Transverse colon (tissue), 4 donors: ENCODE data around the gene ZNF768. TPM values are rescaled to one million over a fixed set of nuclear protein-coding genes. Genes with fewer than 3 reads are reported as not detected.

Experiments
- DNase-seq: peaks from one replicate; pipeline ENCODE4 v3.0.0-alpha.2; 2019
- H3K27ac ChIP-seq, 4 donors: fragments of 200-600 bp; sonication (generic); 2 replicates each; pipeline ENCODE4 v1.5.1; 2016 to 2018; ENCODE audit warnings: inconsistent platforms in 4 of 4
- H3K27me3 ChIP-seq: fragments of 200-600 bp; sonication (generic); 2 replicates; pipeline ENCODE4 v1.5.1; 2017; ENCODE audit warnings: inconsistent platforms
- H3K36me3 ChIP-seq, 4 donors: fragments of 200-600 bp; sonication (generic); 2 replicates each; pipeline ENCODE4 v1.5.1; 2017 to 2019; ENCODE audit warnings: inconsistent platforms in 4 of 4
- H3K4me1 ChIP-seq, 4 donors: fragments of 200-600 bp; sonication (generic); 2 replicates each; pipeline ENCODE4 v1.5.1; 2017 to 2020; ENCODE audit warnings: inconsistent platforms in 4 of 4
- H3K4me3 ChIP-seq, 4 donors: fragments of 200-600 bp; sonication (generic); 1 replicate in 1 of 4; 2 replicates in 3 of 4; pipeline versions ENCODE4 v1.5.1 to v1.6.1; 2017 to 2019; ENCODE audit warnings: inconsistent platforms in 4 of 4
- H3K9me3 ChIP-seq, 2 donors: fragments of 200-600 bp; sonication (generic); 2 replicates each; pipeline ENCODE4 v1.5.1; 2017 to 2019; ENCODE audit warnings: inconsistent platforms in 2 of 2
- CTCF ChIP-seq, 5 experiments: fragments of 200-600 bp in 3 of 5; fragments of 450-650 bp in 2 of 5; sonication (generic) in 3 of 5; IDR thresholded peaks; 1 replicate in 2 of 5; 2 replicates in 3 of 5; pipeline ENCODE4 v1.5.1; 2016 to 2017; ENCODE audit warnings: antibody characterized with exemption in 5 of 5, inconsistent platforms in 3 of 5, mild to moderate bottlenecking in 2 of 5, moderate library complexity in 1 of 5
- EP300 ChIP-seq: sonication (generic); formaldehyde crosslinking; IDR thresholded peaks from one replicate; pipeline ENCODE4 v1.6.1; 2017; ENCODE audit warnings: antibody characterized with exemption, low read depth
- POLR2A ChIP-seq: fragments of 450-650 bp; IDR thresholded peaks from one replicate; pipeline ENCODE4 v1.6.1; 2016; ENCODE audit warnings: antibody characterized with exemption, mild to moderate bottlenecking, moderate library complexity
- POLR2AphosphoS5 ChIP-seq, 3 donors: sonication (generic); formaldehyde crosslinking; IDR thresholded peaks; one replicate each; pipeline ENCODE4 v1.6.1; 2016; ENCODE audit warnings: antibody characterized with exemption in 3 of 3
- WGBS, 2 donors: methylation state at CpG; one replicate each; pipeline ENCODE4 v1.1.5; 2018; ENCODE audit warnings: low coverage in 1 of 2; 5-methylcytosine and 5-hydroxymethylcytosine counted together
- in situ Hi-C, 4 donors: fragments of 200-750 bp; cut with MboI; loops; one replicate each; pipeline versions ENCODE4 v1.15.0 to v1.15.1; 2017; ENCODE audit warnings: low sequenced_read_pairs in 3 of 4, low pct_ligation_motif_present in 1 of 4, low pct_unique_long_range_greater_than_20kb in 1 of 4
- intact Hi-C: fragments of 100-400 bp; cut with DNase I; formaldehyde crosslinking; loops from one replicate; pipeline ENCODE4 v1.15.1; 2023; ENCODE audit warnings: low total_unique reads
- total RNA-seq, 4 donors: library from RNA; depleted of rRNA; stranded (reverse); fragments of >200 nt; gene quantifications; one replicate each; pipeline ENCODE4 v1.1.0, GENCODE V29; 2016

The ZNF768 gene
- total RNA-seq, 4 donors from 2014 or later = 54.7 to 116 (median 74.9) TPM

DNA sequence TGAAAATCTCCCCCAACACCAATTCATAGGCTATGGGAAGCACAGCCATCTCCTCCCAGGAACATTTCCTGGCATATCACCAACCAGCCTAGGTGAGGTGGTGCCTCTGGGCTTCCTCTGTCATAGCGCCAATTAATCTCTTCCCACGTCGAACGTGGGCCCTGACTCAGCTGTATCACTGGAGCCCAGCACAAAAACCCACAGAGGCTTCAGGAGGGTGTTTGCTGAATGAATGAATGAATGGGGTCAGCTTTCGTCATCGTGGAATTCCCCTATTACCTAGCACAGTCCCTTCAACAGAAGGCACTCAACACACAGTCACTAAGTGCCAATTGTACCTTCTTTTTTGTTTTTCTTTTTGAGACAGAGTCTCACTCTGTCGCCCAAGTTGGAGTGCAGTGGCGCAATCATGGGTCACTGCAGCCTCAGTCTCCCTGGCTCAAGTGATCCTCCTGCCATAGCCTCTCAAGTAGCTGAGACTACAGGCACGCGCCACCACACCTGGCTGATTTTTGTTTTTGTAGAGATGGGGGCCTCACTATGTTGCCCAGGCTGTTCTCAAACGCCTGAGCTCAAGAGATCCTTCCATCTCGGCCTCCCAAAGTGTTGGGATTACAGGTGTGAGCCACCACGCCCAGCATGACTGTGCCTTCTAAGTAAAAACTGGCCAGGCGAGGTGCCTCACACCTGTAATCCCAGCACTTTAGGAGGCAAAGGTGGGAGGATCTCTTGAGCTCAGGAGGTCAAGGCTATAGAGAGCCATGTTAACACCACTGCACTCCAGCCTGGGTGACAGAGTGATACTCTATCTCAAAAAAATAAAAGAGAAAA lies 41.0 kb upstream of the ZNF768 start:
- Histone ChIP-seq H3K4me1 (peaks cover 8 to 28% (median 20%) of the 10 kb centered on the region in 4 donors), H3K36me3 (no peaks in the 10 kb centered on the region), H3K9me3 (no peaks in the 10 kb centered on the region), H3K27me3 (no peaks in the 10 kb centered on the region), H3K4me3 (no peak overlapping the region), H3K27ac (peak overlapping the region; percentile 29 to 69 (median 38))
- TF ChIP-seq EP300 = no peak
- no peak for TF ChIP-seq CTCF (IDR thresholded peaks at IDR 0.05)
- intact Hi-C loops = no loop called here
- WGBS, 2 donors = 68 to 76% methylated on average over 5 to 14 of the region's 14 CpGs
- no peak for DNase-seq
- in situ Hi-C loops = loop anchor here in 1 of 4 donors (25.0 kb wide), 1 partner anchor 130 kb away; the partner anchor contains the start of genes DCTPP1 and SEPHS2

DNA sequence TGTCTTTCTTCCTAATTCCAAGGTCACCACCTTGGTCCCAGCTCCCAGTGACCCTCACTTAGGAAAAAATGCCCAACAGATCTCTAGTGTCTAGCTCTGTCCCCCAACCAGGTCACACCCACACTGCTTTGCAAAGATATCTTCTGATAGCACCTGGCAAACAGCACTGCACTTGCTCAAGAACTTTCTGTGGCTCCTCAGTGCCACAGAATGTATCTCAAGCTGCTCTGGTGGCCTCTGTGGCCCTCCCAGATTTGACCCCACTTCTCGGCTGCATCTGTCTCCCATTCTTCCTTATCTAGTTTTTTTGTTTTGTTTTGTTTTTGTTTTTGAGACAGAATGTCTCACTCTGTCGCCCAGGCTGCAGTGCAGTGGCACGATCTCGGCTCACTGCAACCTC lies 40.2 kb upstream of the ZNF768 start:
- DNase-seq = no peak
- WGBS, 2 donors = 88 to 89% methylated on average over 1 to 4 of the region's 4 CpGs
- H3K9me3 ChIP-seq = no peaks in the 10 kb centered on the region

GRCh38 chr16:30565984-30566383 lies 39.6 kb upstream of the ZNF768 start:
- in situ Hi-C loops = loop anchor here in 1 of 4 donors (25.0 kb wide), 1 partner anchor 129 kb away; the partner anchor contains the start of genes DCTPP1 and SEPHS2
- intact Hi-C loops = no loop called here
- H3K27me3 ChIP-seq = no peaks in the 10 kb centered on the region

More for the DNA sequence above, 40.2 kb upstream of the ZNF768 start:
- Histone ChIP-seq H3K27me3 (no peaks in the 10 kb centered on the region), H3K27ac (no peak overlapping the region), H3K4me3 (no peak overlapping the region), H3K4me1 (peaks cover 5 to 29% (median 24%) of the 10 kb centered on the region in 4 donors), H3K36me3 (no peaks in the 10 kb centered on the region)
- no peak for TF ChIP-seq EP300
- no peak for TF ChIP-seq CTCF (IDR thresholded peaks at IDR 0.05)
- TF ChIP-seq POLR2AphosphoS5 (IDR thresholded peaks at IDR 0.05) = no peak
- TF ChIP-seq POLR2A = no peak
- in situ Hi-C loops = loop anchor here in 1 of 4 donors (25.0 kb wide), 1 partner anchor 129 kb away; the partner anchor contains the start of genes DCTPP1 and SEPHS2
- intact Hi-C loops = no loop called here

More at GRCh38 chr16:30565984-30566383, 39.6 kb upstream of the ZNF768 start:
- peaks cover 5 to 33% (median 26%) of the 10 kb centered on the region in 4 donors for H3K4me1 ChIP-seq
- H3K9me3 ChIP-seq = no peaks in the 10 kb centered on the region
- 39 to 73% methylated on average over 3 to 8 of the region's 8 CpGs for WGBS, 2 donors
- TF ChIP-seq POLR2A = no peak
- TF ChIP-seq CTCF (IDR thresholded peaks at IDR 0.05) = no peak
- TF ChIP-seq EP300 = no peak
- TF ChIP-seq POLR2AphosphoS5 (IDR thresholded peaks at IDR 0.05) = no peak
- H3K4me3 ChIP-seq = no peak overlapping the region
- H3K27ac ChIP-seq = no peak overlapping the region
- DNase-seq = no peak
- H3K36me3 ChIP-seq = no peaks in the 10 kb centered on the region
